Spleen (tissue), 11 donors: ENCODE measurements around the gene PDIA3. TPM values are rescaled to one million over a fixed set of nuclear protein-coding genes. Genes with fewer than 3 reads are reported as not detected.
A peak's percentile ranks its signal among the peaks of the same experiment; 100 is the strongest.
"Not testable (repeated sequence)": the region's sequence is repeated elsewhere in the genome, so short reads cannot be mapped to it uniquely, and the experiment has no call there.

Experiments used
- DNase-seq: peaks from one replicate; pipeline ENCODE4 v3.0.0-alpha.2; 2020
- H3K27ac ChIP-seq, 8 donors: fragments of 200-600 bp; sonication (generic) in 7 of 8; 1 replicate in 4 of 8; 2 replicates in 4 of 8; pipeline versions ENCODE4 v1.5.0 to v1.8.0; 2016 to 2021; ENCODE audit warnings: inconsistent platforms in 4 of 8, mild to moderate bottlenecking in 4 of 8, moderate library complexity in 1 of 8
- H3K27me3 ChIP-seq, 7 donors: fragments of 200-600 bp; sonication (generic) in 6 of 7; replicated peaks in 1 of 7; 1 replicate in 4 of 7; 2 replicates in 3 of 7; pipeline versions ENCODE4 v1.5.0 to v1.8.0; 2016 to 2021; ENCODE audit warnings: inconsistent platforms in 3 of 7, mild to moderate bottlenecking in 1 of 7
- H3K36me3 ChIP-seq, 6 donors: fragments of 200-600 bp; sonication (generic) in 5 of 6; 1 replicate in 4 of 6; 2 replicates in 2 of 6; pipeline versions ENCODE4 v1.5.0 to v1.8.0; 2016 to 2021; ENCODE audit warnings: inconsistent platforms in 2 of 6
- H3K4me1 ChIP-seq, 6 donors: fragments of 200-600 bp; sonication (generic) in 5 of 6; 1 replicate in 3 of 6; 2 replicates in 3 of 6; pipeline versions ENCODE4 v1.5.0 to v1.8.0; 2016 to 2021; ENCODE audit warnings: inconsistent platforms in 3 of 6
- H3K4me3 ChIP-seq, 8 donors: fragments of 200-600 bp; sonication (generic) in 7 of 8; 1 replicate in 4 of 8; 2 replicates in 4 of 8; pipeline versions ENCODE4 v1.5.0 to v1.8.0; 2016 to 2021; ENCODE audit warnings: inconsistent platforms in 4 of 8, mild to moderate bottlenecking in 4 of 8, moderate library complexity in 2 of 8
- H3K9me3 ChIP-seq, 8 donors: fragments of 200-600 bp; sonication (generic) in 7 of 8; 1 replicate in 4 of 8; 2 replicates in 4 of 8; pipeline versions ENCODE4 v1.5.0 to v1.8.0; 2016 to 2021; ENCODE audit warnings: inconsistent platforms in 4 of 8
- POLR2A ChIP-seq, 3 donors: fragments of 450-650 bp; IDR thresholded peaks; one replicate each; pipeline ENCODE4 v1.5.1; 2017; ENCODE audit warnings: antibody characterized with exemption in 3 of 3, mild to moderate bottlenecking in 1 of 3
- POLR2AphosphoS5 ChIP-seq, 3 donors: sonication (generic); formaldehyde crosslinking; IDR thresholded peaks; one replicate each; pipeline ENCODE4 v1.5.1; 2017; ENCODE audit warnings: antibody characterized with exemption in 3 of 3
- WGBS, 5 donors: extraction: QIAGEN DNeasy Blood & Tissue Kit in 3 of 5; methylation state at CpG; one replicate each; pipeline versions ENCODE4 v1.1.5 to v1.1.7; 2013 to 2018; 5-methylcytosine and 5-hydroxymethylcytosine counted together
- intact Hi-C: fragments of 100-400 bp; cut with DNase I; formaldehyde crosslinking; loops from one replicate; pipeline ENCODE4 v1.15.0; 2023; ENCODE audit warnings: low total_unique reads
- microRNA-seq, 3 donors: library from miRNA; unstranded; fragments of <30 nt; microRNA quantifications; one replicate each; pipeline versions ENCODE4 to v1.1.0, GENCODE V29; 2019 to 2020
- polyA plus RNA-seq, 3 donors: library from polyadenylated mRNA; stranded (reverse); fragments of 200-250 nt; gene quantifications; one replicate each; pipeline ENCODE4 v1.2.1, GENCODE V29; 2013
- small RNA-seq, 4 donors: library from RNA; depleted of rRNA; stranded (forward); fragments of <200 nt; gene quantifications; one replicate each; pipeline ENCODE3, GENCODE V24; 2016
- total RNA-seq, 7 donors: library from RNA; depleted of rRNA in 3 of 7; stranded (reverse); fragments of >200 nt in 3 of 7; fragmentation: NEBNext Ultra II Directional in 4 of 7; extraction: Animal tissue kit (Norgen Biotek cat#: 25700) in 4 of 7; gene quantifications; one replicate each; pipeline versions ENCODE4 v1.1.0 to v1.2.1, GENCODE V29; 2016 to 2021
- TF ChIP-seq, protein P1 (sequence below), 11 experiments: fragments of 200-600 bp in 7 of 11; fragments of 450-650 bp in 4 of 11; sonication (generic) in 4 of 11; IDR thresholded peaks in 8 of 11; conservative IDR thresholded peaks in 3 of 11; 1 replicate in 7 of 11; 2 replicates in 4 of 11; pipeline versions ENCODE4 v1.4.0 to v1.8.0; 2016 to 2021; ENCODE audit warnings: antibody characterized with exemption in 11 of 11, inconsistent platforms in 4 of 11, mild to moderate bottlenecking in 1 of 11
- donor health status: healthy with polysubstance abuse.
- donor health status: DM: no; HTN: no; CAD: no; lungs with moderate emphysema.
- donor health status: DM: no; HTN: no; CAD: no.
- donor health status: Bipolar disorder and iron deficiency.
- donor health status: healthy.
- donor health status: DM: no; HTN: no; CAD: no.
- donor health status: DM: yes; HTN: yes; CAD: no.

The PDIA3 gene
- total and polyA plus RNA-seq, 10 donors, result 104 to 311 (median 159) TPM

DNA sequence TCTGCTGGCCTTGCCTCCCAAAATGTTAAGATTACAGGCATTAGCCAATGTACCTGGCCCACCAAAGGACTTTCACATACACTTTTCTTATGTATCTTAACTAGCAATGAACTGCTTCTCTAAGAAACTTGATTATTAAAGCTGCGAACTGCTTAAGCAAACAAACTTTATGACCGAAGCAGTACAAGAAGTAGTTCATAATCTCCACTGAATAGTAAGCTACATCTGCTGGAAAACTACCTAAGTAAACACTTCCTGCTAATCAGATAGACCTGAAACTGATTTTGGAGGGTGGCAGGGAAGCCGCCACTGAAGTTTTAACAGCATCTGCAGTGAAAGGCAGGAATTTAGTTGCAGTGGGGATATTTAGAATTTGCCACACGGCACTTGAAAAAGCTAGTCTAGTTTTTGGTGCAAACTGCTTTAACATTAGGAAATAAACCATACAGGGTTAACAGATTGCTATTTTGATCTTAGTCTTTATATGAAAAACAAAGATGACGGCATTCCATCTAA is 62.3 kb downstream of the PDIA3 start:
- Histone ChIP-seq H3K27ac (peak overlapping the region in 7 of 8 donors; percentile 38 to 80 (median 69)), H3K36me3 (peaks cover 9 to 100% (median 98%) of the 10 kb centered on the region in 6 donors), H3K4me1 (peaks cover 4 to 34% (median 23%) of the 10 kb centered on the region in 6 donors), H3K27me3 (no peaks in the 10 kb centered on the region), H3K4me3 (no peak overlapping the region), H3K9me3 (no peaks in the 10 kb centered on the region)
- no peak for TF ChIP-seq POLR2A (IDR thresholded peaks at IDR 0.05)
- TF ChIP-seq, protein P1, sequence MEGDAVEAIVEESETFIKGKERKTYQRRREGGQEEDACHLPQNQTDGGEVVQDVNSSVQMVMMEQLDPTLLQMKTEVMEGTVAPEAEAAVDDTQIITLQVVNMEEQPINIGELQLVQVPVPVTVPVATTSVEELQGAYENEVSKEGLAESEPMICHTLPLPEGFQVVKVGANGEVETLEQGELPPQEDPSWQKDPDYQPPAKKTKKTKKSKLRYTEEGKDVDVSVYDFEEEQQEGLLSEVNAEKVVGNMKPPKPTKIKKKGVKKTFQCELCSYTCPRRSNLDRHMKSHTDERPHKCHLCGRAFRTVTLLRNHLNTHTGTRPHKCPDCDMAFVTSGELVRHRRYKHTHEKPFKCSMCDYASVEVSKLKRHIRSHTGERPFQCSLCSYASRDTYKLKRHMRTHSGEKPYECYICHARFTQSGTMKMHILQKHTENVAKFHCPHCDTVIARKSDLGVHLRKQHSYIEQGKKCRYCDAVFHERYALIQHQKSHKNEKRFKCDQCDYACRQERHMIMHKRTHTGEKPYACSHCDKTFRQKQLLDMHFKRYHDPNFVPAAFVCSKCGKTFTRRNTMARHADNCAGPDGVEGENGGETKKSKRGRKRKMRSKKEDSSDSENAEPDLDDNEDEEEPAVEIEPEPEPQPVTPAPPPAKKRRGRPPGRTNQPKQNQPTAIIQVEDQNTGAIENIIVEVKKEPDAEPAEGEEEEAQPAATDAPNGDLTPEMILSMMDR (IDR thresholded peaks at IDR 0.05 in 8 of 11, conservative IDR thresholded peaks at IDR 0.05 in 3 of 11), result no peak
- no peak for TF ChIP-seq POLR2AphosphoS5 (IDR thresholded peaks at IDR 0.05)
- intact Hi-C loops, result no loop called here
- no peak for DNase-seq
- WGBS, 5 donors, result 84 to 92% (median 86%) methylated on average over 5 of the region's 5 CpGs

DNA sequence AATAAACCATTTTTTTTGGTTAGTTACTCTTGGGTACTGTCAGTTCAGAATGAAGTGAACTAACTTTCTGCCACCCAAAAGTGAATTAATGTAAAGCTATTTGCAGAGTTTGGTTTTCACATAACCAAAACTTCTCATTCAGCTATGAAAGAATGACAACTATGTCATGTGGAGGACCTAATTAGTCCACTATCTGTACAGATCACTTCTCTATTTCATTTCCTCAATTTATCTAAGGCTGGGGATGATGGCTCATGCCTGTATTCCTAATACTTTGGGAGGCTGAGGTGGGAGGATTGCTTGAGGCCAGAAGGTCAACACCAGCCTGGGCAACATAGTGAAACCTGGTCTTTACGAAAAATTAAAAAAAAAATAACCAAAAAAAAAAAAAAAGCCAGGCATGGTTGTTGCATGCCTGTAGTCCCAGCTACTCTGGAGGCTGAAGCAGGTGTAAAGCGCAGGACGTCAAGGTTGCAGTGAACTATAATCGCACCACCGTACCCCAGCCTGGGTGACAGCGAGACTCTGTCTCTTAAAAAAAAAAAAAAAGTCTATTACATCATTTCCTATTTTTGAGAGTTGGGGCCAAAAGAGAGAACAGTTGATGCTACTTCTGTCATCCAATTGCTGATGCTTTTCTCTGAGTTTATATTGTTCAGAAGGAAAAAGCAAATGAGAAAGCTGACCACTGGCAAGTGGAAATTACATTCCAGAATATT is 62.9 kb downstream of the PDIA3 start:
- peak in 1 of 3 donors; percentile 31 for TF ChIP-seq POLR2AphosphoS5 (IDR thresholded peaks at IDR 0.05)
- TF ChIP-seq, protein P1 (IDR thresholded peaks at IDR 0.05 in 8 of 11, conservative IDR thresholded peaks at IDR 0.05 in 3 of 11), result no peak
- TF ChIP-seq POLR2A (IDR thresholded peaks at IDR 0.05), result no peak
- peaks cover 13 to 100% (median 99%) of the 10 kb centered on the region in 6 donors for H3K36me3 ChIP-seq
- H3K27me3 ChIP-seq, result no peaks in the 10 kb centered on the region
- H3K4me1 ChIP-seq, result peaks cover 4 to 34% (median 23%) of the 10 kb centered on the region in 6 donors
- no peak for DNase-seq
- 55 to 71% (median 65%) methylated on average over 6 of the region's 6 CpGs for WGBS, 5 donors
- H3K27ac ChIP-seq, result peak overlapping the region in 7 of 8 donors; percentile 43 to 80 (median 69)
- no peak overlapping the region for H3K4me3 ChIP-seq
- H3K9me3 ChIP-seq, result no peaks in the 10 kb centered on the region
- intact Hi-C loops, result no loop called here

DNA sequence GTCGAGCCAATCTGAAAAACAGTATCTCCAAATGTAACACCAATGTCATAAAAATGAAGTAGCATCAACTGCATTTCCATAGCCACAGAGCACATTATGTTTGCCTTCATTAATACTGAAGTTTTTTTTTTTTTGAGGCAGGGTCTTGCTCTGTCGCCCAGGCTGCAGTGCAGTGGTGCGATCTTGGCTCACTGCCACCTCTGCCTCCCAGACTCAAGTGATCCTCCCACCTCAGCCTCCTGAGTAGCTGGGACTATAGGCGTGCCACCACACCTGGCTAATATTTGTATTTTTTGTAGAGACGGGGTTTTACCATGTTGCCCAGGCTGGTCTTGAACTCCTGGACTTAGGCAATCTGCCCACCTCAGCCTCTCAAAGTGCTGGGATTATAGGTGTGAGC is 68.8 kb downstream of the PDIA3 start:
- H3K27ac ChIP-seq, H3K27me3 ChIP-seq, intact Hi-C loops, H3K9me3 ChIP-seq, DNase-seq, H3K4me3 ChIP-seq: not testable (repeated sequence)
- Histone ChIP-seq H3K36me3 (peaks cover 16 to 87% (median 75%) of the 10 kb centered on the region in 6 donors), H3K4me1 (peaks cover 0 to 28% (median 6%) of the 10 kb centered on the region in 6 donors)
- WGBS, 5 donors, result 93 to 99% (median 97%) methylated on average over 5 of the region's 5 CpGs

DNA sequence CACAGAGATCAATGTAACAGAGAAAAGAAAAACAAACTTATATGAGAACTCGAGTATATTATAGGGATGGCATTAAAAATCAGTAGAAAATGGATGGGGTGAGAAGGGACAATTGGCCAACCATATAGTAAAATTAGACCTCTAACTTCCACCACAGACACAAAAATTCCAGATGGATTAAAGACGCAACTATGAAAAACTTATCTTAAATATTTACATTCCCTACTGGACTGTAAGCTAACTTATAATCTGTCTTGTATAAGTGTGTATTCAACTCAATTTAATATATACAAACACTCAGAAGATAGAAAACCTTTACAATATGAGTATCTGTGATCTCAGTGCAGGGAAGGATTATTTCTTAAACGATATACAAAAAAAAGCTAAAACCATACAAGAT is 75.3 kb downstream of the PDIA3 start:
- Histone ChIP-seq H3K27ac (no peak overlapping the region), H3K36me3 (peaks cover 3 to 44% (median 12%) of the 10 kb centered on the region in 6 donors), H3K4me1 (peaks cover 26 to 80% (median 63%) of the 10 kb centered on the region in 6 donors), H3K4me3 (no peak overlapping the region), H3K9me3 (no peaks in the 10 kb centered on the region), H3K27me3 (no peaks in the 10 kb centered on the region)
- TF ChIP-seq POLR2AphosphoS5 (IDR thresholded peaks at IDR 0.05), result no peak
- intact Hi-C loops, result no loop called here
- WGBS, 5 donors, result 84 to 92% (median 89%) methylated on average over 3 of the region's 3 CpGs
- DNase-seq, result no peak

Small RNA genes within 50 kb of the gene (microRNA-seq; reads per million reads assigned to microRNA genes)
- gene MIR1282, result 0 reads per million in 3 donors

Small RNA genes within 50 kb of the gene (small RNA-seq; reads per million reads assigned to genes)
- 0 reads per million in 4 donors for gene MIR1282
- 0 reads per million in 4 donors for gene RNU6-353P
- gene RNU6-354P, result 0 reads per million in 4 donors

Other genes with a start within 250 kb of the PDIA3 start
- gene MAP1A, start 228.8 kb upstream of the PDIA3 start, total RNA-seq, result 1 to 10 TPM; 2.0 to 5.4 (median 3.1) TPM
- under 1 TPM; 0.15 to 0.35 (median 0.20) TPM for gene MAP1A, start 228.8 kb upstream of the PDIA3 start, polyA plus RNA-seq
- 10 to 100 TPM in 6 of 7 donors, 1 to 10 TPM in 1; 9.7 to 62.0 (median 43.7) TPM for gene PPIP5K1, start 156.2 kb upstream of the PDIA3 start, total RNA-seq
- gene PPIP5K1, start 156.2 kb upstream of the PDIA3 start, polyA plus RNA-seq, result 1 to 10 TPM; 4.5 to 8.2 (median 7.4) TPM
- gene CKMT1B, start 152.4 kb upstream of the PDIA3 start, total RNA-seq, result not detected
- under 1 TPM; 0.06 to 0.28 (median 0.21) TPM for gene CKMT1B, start 152.4 kb upstream of the PDIA3 start, polyA plus RNA-seq
- gene STRC, start 127.6 kb upstream of the PDIA3 start, total RNA-seq, result 1 to 10 TPM in 1 of 7 donors, under 1 TPM in 6; 0.37 to 1.2 (median 0.79) TPM
- gene STRC, start 127.6 kb upstream of the PDIA3 start, polyA plus RNA-seq, result 1 to 10 TPM in 1 of 3 donors, under 1 TPM in 2; 0.41 to 1.9 (median 0.90) TPM
- 10 to 100 TPM in 2 of 7 donors, 1 to 10 TPM in 5; 4.3 to 10.9 (median 8.2) TPM for gene CATSPER2, start 97.6 kb upstream of the PDIA3 start, total RNA-seq
- gene CATSPER2, start 97.6 kb upstream of the PDIA3 start, polyA plus RNA-seq, result 1 to 10 TPM; 2.8 to 9.7 (median 8.6) TPM
- under 1 TPM in 2 of 7 donors, not detected in 5; 0.19 to 0.58 TPM for gene CKMT1A, start 52.6 kb upstream of the PDIA3 start, total RNA-seq
- gene CKMT1A, start 52.6 kb upstream of the PDIA3 start, polyA plus RNA-seq, result not detected
- 1 to 10 TPM; 1.7 to 9.8 (median 3.0) TPM for gene ELL3, start 30.5 kb downstream of the PDIA3 start, total RNA-seq
- 10 to 100 TPM in 1 of 3 donors, 1 to 10 TPM in 2; 5.1 to 44.4 (median 6.0) TPM for gene ELL3, start 30.5 kb downstream of the PDIA3 start, polyA plus RNA-seq
- gene SERF2, start 45.9 kb downstream of the PDIA3 start, total RNA-seq, result 1,000 to 10,000 TPM in 1 of 7 donors, 100 to 1,000 TPM in 6; 566 to 1,001 (median 658) TPM
- gene SERF2, start 45.9 kb downstream of the PDIA3 start, polyA plus RNA-seq, result 1,000 to 10,000 TPM; 1,442 to 2,199 (median 1,832) TPM
- gene SERINC4, start 53.8 kb downstream of the PDIA3 start, total RNA-seq, result not detected
- under 1 TPM; 0.09 to 0.29 (median 0.24) TPM for gene SERINC4, start 53.8 kb downstream of the PDIA3 start, polyA plus RNA-seq
- 10 to 100 TPM in 4 of 7 donors, 1 to 10 TPM in 3; 7.5 to 29.2 (median 10.1) TPM for gene HYPK, start 54.2 kb downstream of the PDIA3 start, total RNA-seq
- 10 to 100 TPM in 1 of 3 donors, 1 to 10 TPM in 2; 2.4 to 35.8 (median 7.8) TPM for gene HYPK, start 54.2 kb downstream of the PDIA3 start, polyA plus RNA-seq
- 10 to 100 TPM; 15.2 to 18.8 (median 16.7) TPM for gene MFAP1, start 78.3 kb downstream of the PDIA3 start, total RNA-seq
- 10 to 100 TPM in 2 of 3 donors, 1 to 10 TPM in 1; 7.9 to 14.9 (median 12.1) TPM for gene MFAP1, start 78.3 kb downstream of the PDIA3 start, polyA plus RNA-seq
- 10 to 100 TPM in 1 of 7 donors, 1 to 10 TPM in 6; 4.7 to 16.3 (median 6.8) TPM for gene WDR76, start 80.6 kb downstream of the PDIA3 start, total RNA-seq
- gene WDR76, start 80.6 kb downstream of the PDIA3 start, polyA plus RNA-seq, result 1 to 10 TPM; 1.5 to 5.2 (median 2.7) TPM